IMR-90 (cell line): ENCODE results near the gene WNT6. TPM values are rescaled to one million over a fixed set of nuclear protein-coding genes. Genes with fewer than 3 reads are reported as not detected.

Source experiments
- ATAC-seq: fragments of 200-7000 bp; cut with Tn5 transposase; 2 replicates; pipeline ENCODE4 v1.9.1; 2020; ENCODE audit warnings: low read depth, mild to moderate bottlenecking, moderate library complexity
- BruUV-seq: library from RNA; stranded (reverse); fragments of 400-500 nt; replicated peaks from 2 replicates; lab custom pipeline; 2021; lab: Mats Ljungman, UMichigan
- CTCF ChIA-PET: fragments of 300-600 bp; formaldehyde crosslinking; extraction: SDS; loops from one replicate; lab custom pipeline; 2021; ENCODE audit warnings: antibody characterized with exemption; lab: Yijun Ruan, JAX
- POLR2A ChIA-PET: fragments of 300-600 bp; sonication (Branson Sonifier 250); formaldehyde crosslinking; loops from one replicate; lab custom pipeline; 2022; ENCODE audit warnings: antibody characterized with exemption; ENCODE audit not compliant: unreplicated experiment; lab: Charles Lee
- DNase-seq: peaks from one replicate; pipeline ENCODE4 v3.0.0; 2013
- H2AFZ ChIP-seq: replicated peaks from 2 replicates; pipeline ENCODE3; 2013; ENCODE audit warnings: low read length, mild to moderate bottlenecking; ENCODE audit not compliant: poor library complexity
- H2AK5ac ChIP-seq: 2 replicates; pipeline ENCODE4 v1.6.1; 2013; ENCODE audit warnings: low read depth, low read length, inconsistent platforms
- H2AK9ac ChIP-seq: replicated peaks from 2 replicates; pipeline ENCODE3; 2013; ENCODE audit warnings: mild to moderate bottlenecking, low read depth, low read length, moderate library complexity; ENCODE audit not compliant: poor library complexity
- H2BK120ac ChIP-seq: 2 replicates; pipeline ENCODE4 v1.6.1; 2013; ENCODE audit warnings: low read depth, low read length, inconsistent platforms
- H2BK15ac ChIP-seq: 3 replicates; pipeline ENCODE4 v1.6.1; 2013; ENCODE audit warnings: low read depth, low read length, inconsistent platforms
- H2BK20ac ChIP-seq: 2 replicates; pipeline ENCODE4 v1.6.1; 2013; ENCODE audit warnings: low read depth, mild to moderate bottlenecking, inconsistent platforms, low read length, moderate library complexity
- H2BK5ac ChIP-seq: 2 replicates; pipeline ENCODE4 v1.6.1; 2013; ENCODE audit warnings: mild to moderate bottlenecking, low read depth, low read length, inconsistent platforms; ENCODE audit not compliant: poor library complexity, severe bottlenecking
- H3K14ac ChIP-seq: replicated peaks from 2 replicates; pipeline ENCODE4 v1.6.1; 2013; ENCODE audit warnings: low read depth, low read length, inconsistent platforms
- H3K18ac ChIP-seq: 2 replicates; pipeline ENCODE4 v1.6.1; 2013; ENCODE audit warnings: low read depth, low read length, control low read depth
- H3K23ac ChIP-seq: 2 replicates; pipeline ENCODE4 v1.6.1; 2013; ENCODE audit warnings: low read depth, low read length, inconsistent platforms
- H3K27ac ChIP-seq: 2 replicates; pipeline ENCODE4 v1.5.1; 2013; ENCODE audit warnings: mild to moderate bottlenecking, control low read depth, low read length; ENCODE audit not compliant: insufficient read depth
- H3K27me3 ChIP-seq: 2 replicates; pipeline ENCODE4 v1.6.1; 2013; ENCODE audit warnings: low read length; ENCODE audit not compliant: control insufficient read depth, insufficient read depth
- H3K36me3 ChIP-seq: 2 replicates; pipeline ENCODE4 v1.6.1; 2013; ENCODE audit warnings: low read length, mixed read lengths; ENCODE audit not compliant: control insufficient read depth, insufficient read depth
- H3K4ac ChIP-seq: 2 replicates; pipeline ENCODE4 v1.6.1; 2013; ENCODE audit warnings: low read depth, low read length, inconsistent platforms
- H3K4me1 ChIP-seq: 2 replicates; pipeline ENCODE4 v1.6.1; 2013; ENCODE audit warnings: low read length, mixed read lengths; ENCODE audit not compliant: control insufficient read depth, insufficient read depth
- H3K4me2 ChIP-seq: 2 replicates; pipeline ENCODE4 v1.6.1; 2013; ENCODE audit warnings: low read depth, mild to moderate bottlenecking, control low read depth, low read length, moderate library complexity
- H3K4me3 ChIP-seq: 2 replicates; pipeline ENCODE4 v1.5.1; 2013; ENCODE audit warnings: low read depth, mild to moderate bottlenecking, control low read depth, low read length, moderate library complexity; ENCODE audit not compliant: insufficient read depth
- H3K56ac ChIP-seq: 2 replicates; pipeline ENCODE4 v1.6.1; 2013; ENCODE audit warnings: low read length, inconsistent platforms; ENCODE audit not compliant: insufficient read depth; ENCODE audit errors: extremely low read depth
- H3K79me1 ChIP-seq, 2 experiments: 2 replicates each; pipeline ENCODE4 v1.6.1; 2013; ENCODE audit warnings: low read length in 2 of 2, inconsistent platforms in 1 of 2, low read depth in 1 of 2
- H3K9ac ChIP-seq: 2 replicates; pipeline ENCODE4 v1.6.1; 2013; ENCODE audit warnings: low read depth, low read length, control low read depth
- H3K9me1 ChIP-seq: 2 replicates; pipeline ENCODE4 v1.6.1; 2013; ENCODE audit warnings: low read length, inconsistent platforms; ENCODE audit not compliant: insufficient read depth
- H3K9me3 ChIP-seq: 2 replicates; pipeline ENCODE4 v1.6.1; 2013; ENCODE audit warnings: low read length; ENCODE audit not compliant: control insufficient read depth, insufficient read depth
- H4K20me1 ChIP-seq: 2 replicates; pipeline ENCODE4 v1.6.1; 2013; ENCODE audit warnings: low read length, inconsistent platforms; ENCODE audit not compliant: insufficient read depth
- H4K5ac ChIP-seq: 2 replicates; pipeline ENCODE4 v1.6.1; 2013; ENCODE audit warnings: mild to moderate bottlenecking, low read depth, low read length, control low read depth
- H4K8ac ChIP-seq, 2 experiments: 2 replicates each; pipeline ENCODE4 v1.6.1; 2013; ENCODE audit warnings: low read depth in 2 of 2, low read length in 2 of 2, control low read depth in 1 of 2, inconsistent platforms in 1 of 2
- H4K91ac ChIP-seq: 2 replicates; pipeline ENCODE4 v1.6.1; 2013; ENCODE audit warnings: low read depth, low read length, inconsistent platforms; ENCODE audit not compliant: insufficient read depth
- BHLHE40 ChIP-seq: fragments of 150-350 bp; IDR thresholded peaks from 2 replicates; pipeline ENCODE4 v1.6.1; 2016; ENCODE audit warnings: mild to moderate bottlenecking, low read depth, low read length
- CEBPB ChIP-seq: IDR thresholded peaks from 2 replicates; pipeline ENCODE4 v1.6.1; 2012; ENCODE audit warnings: low read depth, low read length, improper control_type of control experiment
- CHD1 ChIP-seq: IDR thresholded peaks from 2 replicates; pipeline ENCODE4 v1.6.1; 2012; ENCODE audit warnings: low read depth, low read length, improper control_type of control experiment
- ELK1 ChIP-seq: fragments of 150-350 bp; IDR thresholded peaks from 2 replicates; pipeline ENCODE4 v1.6.1; 2016; ENCODE audit warnings: low read depth, mild to moderate bottlenecking, low read length, moderate library complexity, borderline replicate concordance
- FOS ChIP-seq: fragments of 150-350 bp; IDR thresholded peaks from 2 replicates; pipeline ENCODE4 v1.6.1; 2016; ENCODE audit warnings: low read depth, low read length
- MAFK ChIP-seq: IDR thresholded peaks from 2 replicates; pipeline ENCODE4 v1.6.1; 2012; ENCODE audit warnings: low read depth, low read length, improper control_type of control experiment
- MAZ ChIP-seq: IDR thresholded peaks from 2 replicates; pipeline ENCODE4 v1.6.1; 2012; ENCODE audit warnings: low read depth, mild to moderate bottlenecking, low read length, improper control_type of control experiment, moderate library complexity, borderline replicate concordance
- MXI1 ChIP-seq: IDR thresholded peaks from 2 replicates; pipeline ENCODE4 v1.6.1; 2012; ENCODE audit warnings: low read depth, mild to moderate bottlenecking, low read length, moderate library complexity, borderline replicate concordance
- NFE2L2 ChIP-seq: fragments of 150-350 bp; IDR thresholded peaks from 2 replicates; pipeline ENCODE4 v1.6.1; 2016; ENCODE audit warnings: low read depth, mild to moderate bottlenecking, low read length
- POLR2A ChIP-seq: IDR thresholded peaks from 2 replicates; pipeline ENCODE4 v1.6.1; 2012; ENCODE audit warnings: mild to moderate bottlenecking, low read depth, low read length
- RAD21 ChIP-seq: IDR thresholded peaks from 2 replicates; pipeline ENCODE4 v1.6.1; 2012; ENCODE audit warnings: low read length, improper control_type of control experiment
- RCOR1 ChIP-seq: IDR thresholded peaks from 2 replicates; pipeline ENCODE4 v1.6.1; 2012; ENCODE audit warnings: mild to moderate bottlenecking, low read length, improper control_type of control experiment; ENCODE audit not compliant: insufficient replicate concordance
- RFX5 ChIP-seq: IDR thresholded peaks from 2 replicates; pipeline ENCODE4 v1.8.0; 2012; ENCODE audit warnings: low read depth, mild to moderate bottlenecking, low read length, moderate library complexity
- SMC3 ChIP-seq: fragments of 150-350 bp; IDR thresholded peaks from 2 replicates; pipeline ENCODE4 v1.6.1; 2016; ENCODE audit warnings: low read depth, mild to moderate bottlenecking, antibody characterized with exemption, low read length, moderate library complexity
- WGBS, 2 experiments: methylation state at CpG; one replicate each; pipeline versions ENCODE4 v1.1.5 to v1.1.7; 2013; ENCODE audit warnings: missing lambda C conversion rate in 2 of 2; ENCODE audit not compliant: insufficient read length in 1 of 2; ENCODE audit errors: extremely low coverage in 2 of 2; 5-methylcytosine and 5-hydroxymethylcytosine counted together
- dilution Hi-C: fragments of 300-500 bp; cut with HindIII; formaldehyde crosslinking; loops from one replicate; pipeline ENCODE4 v1.14.3; 2018; ENCODE audit warnings: low sequenced_read_pairs; ENCODE audit not compliant: unreplicated experiment
- in situ Hi-C: fragments of 300-500 bp; cut with MboI; formaldehyde crosslinking; loops from 3 replicates; pipeline ENCODE4 v1.14.3; 2019; ENCODE audit warnings: low sequenced_read_pairs, inconsistent platforms, mixed read lengths
- intact Hi-C: fragments of 100-400 bp; cut with micrococcal nuclease; formaldehyde crosslinking; loops from 2 replicates; pipeline ENCODE4 v1.10.0; 2022
- polyA plus RNA-seq, 3 experiments: library from polyadenylated mRNA; depleted of rRNA; stranded (reverse); fragments of >200 nt; gene quantifications; 2 replicates each; pipeline ENCODE4 v1.2.3, GENCODE V29; 2012; ENCODE audit warnings: low replicate concordance in 1 of 3
- total RNA-seq: library from RNA; depleted of rRNA; stranded (reverse); fragments of >200 nt; gene quantifications from 2 replicates; pipeline ENCODE4 v1.2.3, GENCODE V29; 2012
- TF ChIP-seq, protein P1 (sequence below): fragments of 150-350 bp; IDR thresholded peaks from 2 replicates; pipeline ENCODE4 v1.6.1; 2017; ENCODE audit warnings: mild to moderate bottlenecking, antibody characterized with exemption, low read length, low read depth

The WNT6 gene
- total and polyA plus RNA-seq, 2 of the 4 experiments (the other 2 are of a cell fraction), result not detected

GRCh38 chr2:218885981-218886947 is 26.7 kb downstream of the WNT6 start:
- no peak overlapping the region for H2AK5ac ChIP-seq
- H4K5ac ChIP-seq, result no peak overlapping the region
- no peak overlapping the region for H2BK5ac ChIP-seq
- H3K4me2 ChIP-seq, result no peak overlapping the region
- H3K4me1 ChIP-seq, result no peaks in the 10 kb centered on the region
- intact Hi-C loops, result no loop called here
- H2AK9ac ChIP-seq, result no peak overlapping the region
- CTCF ChIA-PET, result interaction anchor here (1.7 to 3.4 kb wide), 3 partner anchors 10 to 94 kb away, joined by 4 to 22 read pairs (median 14); no protein-coding TSS in a partner anchor
- no peak overlapping the region for H3K4ac ChIP-seq
- DNase-seq, result no peak
- H4K20me1 ChIP-seq, result peaks cover 4% of the 10 kb centered on the region
- no TSS peak for BruUV-seq
- no peak for ATAC-seq
- no peak overlapping the region for H3K9ac ChIP-seq
- H3K79me1 ChIP-seq, result no peaks in the 10 kb centered on the region
- H3K23ac ChIP-seq, result no peak overlapping the region
- no peak overlapping the region for H2AFZ ChIP-seq
- no peak overlapping the region for H3K14ac ChIP-seq
- no peak overlapping the region for H4K8ac ChIP-seq
- no peak overlapping the region for H3K27ac ChIP-seq
- no peaks in the 10 kb centered on the region for H3K36me3 ChIP-seq
- H2BK120ac ChIP-seq, result no peak overlapping the region
- H4K91ac ChIP-seq, result no peak overlapping the region
- H3K27me3 ChIP-seq, result peaks cover 74% of the 10 kb centered on the region
- H3K9me1 ChIP-seq, result no peaks in the 10 kb centered on the region; the same call in 1 of the 2 replicates
- no peak overlapping the region for H2BK15ac ChIP-seq
- H3K4me3 ChIP-seq, result no peak overlapping the region
- dilution Hi-C loops, result no loop called here
- H3K56ac ChIP-seq, result no peak overlapping the region
- in situ Hi-C loops, result no loop called here
- POLR2A ChIA-PET, result no interaction called here
- H3K9me3 ChIP-seq, result peaks cover 1% of the 10 kb centered on the region
- WGBS, 2 experiments, result 40% methylated on average over 2 of the region's 12 CpGs; no CpG with 5 or more reads in 1 of the 2 experiments
- no peak overlapping the region for H2BK20ac ChIP-seq
- no peak overlapping the region for H3K18ac ChIP-seq
- TF ChIP-seq RFX5 (no peak), MXI1 (no peak), FOS (no peak), NFE2L2 (no peak), BHLHE40 (no peak), MAFK (no peak), POLR2A (no peak), SMC3 (no peak), RCOR1 (no peak), CEBPB (no peak), RAD21 (no peak), CHD1 (no peak), ELK1 (no peak), MAZ (no peak)
- TF ChIP-seq, protein P1, sequence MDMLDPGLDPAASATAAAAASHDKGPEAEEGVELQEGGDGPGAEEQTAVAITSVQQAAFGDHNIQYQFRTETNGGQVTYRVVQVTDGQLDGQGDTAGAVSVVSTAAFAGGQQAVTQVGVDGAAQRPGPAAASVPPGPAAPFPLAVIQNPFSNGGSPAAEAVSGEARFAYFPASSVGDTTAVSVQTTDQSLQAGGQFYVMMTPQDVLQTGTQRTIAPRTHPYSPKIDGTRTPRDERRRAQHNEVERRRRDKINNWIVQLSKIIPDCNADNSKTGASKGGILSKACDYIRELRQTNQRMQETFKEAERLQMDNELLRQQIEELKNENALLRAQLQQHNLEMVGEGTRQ, result no peak
